IMR-90 (cell line): Measurements from ENCODE around the gene ACACA.

Source experiments
- CTCF ChIP-seq: conservative IDR thresholded peaks from 2 replicates; pipeline ENCODE4 v1.5.1; 2012; ENCODE audit warnings: mild to moderate bottlenecking, low read depth, low read length, improper control_type of control experiment
- MXI1 ChIP-seq: IDR thresholded peaks from 2 replicates; pipeline ENCODE4 v1.6.1; 2012; ENCODE audit warnings: low read depth, mild to moderate bottlenecking, low read length, moderate library complexity, borderline replicate concordance
- POLR2A ChIP-seq: IDR thresholded peaks from 2 replicates; pipeline ENCODE4 v1.6.1; 2012; ENCODE audit warnings: mild to moderate bottlenecking, low read depth, low read length
- RCOR1 ChIP-seq: IDR thresholded peaks from 2 replicates; pipeline ENCODE4 v1.6.1; 2012; ENCODE audit warnings: mild to moderate bottlenecking, low read length, improper control_type of control experiment; ENCODE audit not compliant: insufficient replicate concordance
- RFX5 ChIP-seq: IDR thresholded peaks from 2 replicates; pipeline ENCODE4 v1.8.0; 2012; ENCODE audit warnings: low read depth, mild to moderate bottlenecking, low read length, moderate library complexity
- SMC3 ChIP-seq: fragments of 150-350 bp; IDR thresholded peaks from 2 replicates; pipeline ENCODE4 v1.6.1; 2016; ENCODE audit warnings: low read depth, mild to moderate bottlenecking, antibody characterized with exemption, low read length, moderate library complexity

DNA sequence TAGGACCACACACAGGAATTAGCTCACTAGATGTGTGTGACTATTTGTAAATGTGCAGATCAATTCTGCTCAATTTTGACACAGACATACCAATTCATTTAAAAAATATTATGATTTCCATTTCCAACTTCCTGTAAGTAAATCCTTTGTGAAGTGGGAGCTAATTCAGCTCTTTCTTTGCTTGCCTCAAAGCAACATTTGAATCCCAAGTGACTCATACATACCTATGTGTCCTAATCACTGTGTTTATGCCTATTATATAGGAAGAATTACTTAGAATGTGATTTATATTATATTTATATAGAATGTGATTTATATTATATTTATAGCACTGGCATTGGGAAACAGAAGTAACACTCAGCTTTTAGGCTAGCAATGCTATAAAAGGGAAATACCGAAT, 226.7 kb downstream of the ACACA start:
- TF ChIP-seq POLR2A = no peak
- TF ChIP-seq CTCF = no peak
- no peak for TF ChIP-seq MXI1
- TF ChIP-seq RCOR1 = no peak
- no peak for TF ChIP-seq RFX5
- TF ChIP-seq SMC3 = no peak
